ENCODE data around the gene H2AZ1.

Gene H2AZ1

DNA sequence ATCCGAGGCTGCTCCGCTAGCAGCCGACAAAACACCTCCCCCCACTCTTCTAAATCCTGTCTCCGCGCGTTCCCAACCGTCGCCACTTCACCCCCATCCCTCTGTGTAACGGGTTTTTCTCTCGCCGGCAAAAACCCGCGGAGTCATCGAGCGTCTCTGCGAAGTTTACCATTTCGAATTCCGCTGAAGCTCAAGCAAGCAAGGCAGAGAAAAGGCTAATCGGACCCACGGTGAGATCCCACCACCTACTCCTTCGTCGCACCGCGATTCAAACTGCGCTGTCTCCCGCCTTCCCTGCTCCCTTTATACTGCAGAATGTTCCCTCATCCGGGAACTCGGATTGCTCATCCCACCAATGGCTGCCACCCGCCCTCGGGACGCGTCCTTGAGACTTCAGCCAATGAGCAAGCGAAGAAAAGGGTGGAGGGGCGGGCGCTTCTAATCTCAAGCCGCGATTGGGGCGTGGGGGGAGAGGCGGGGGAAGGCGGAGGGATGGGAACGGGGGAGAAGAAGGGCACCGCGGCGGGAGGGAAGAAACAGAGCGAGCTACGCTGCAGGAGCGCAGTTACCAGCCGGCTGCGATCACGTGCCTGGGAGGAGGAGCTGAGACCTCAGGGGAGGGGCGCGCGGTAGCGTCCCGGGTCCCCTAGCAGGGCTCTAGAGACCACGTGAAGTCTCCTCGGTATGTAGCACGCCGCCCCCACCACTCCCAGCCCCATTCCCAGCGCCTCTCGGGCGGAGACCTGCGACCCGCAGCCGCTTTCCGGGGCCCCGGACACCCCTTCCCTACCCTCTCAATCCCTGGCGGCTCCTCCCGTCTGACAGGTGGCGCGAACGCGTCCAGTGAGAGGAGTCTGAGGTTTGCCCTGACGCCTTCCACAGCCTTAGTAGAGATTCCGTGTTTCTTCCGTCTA, at the start of gene H2AZ1:
Gene H2AZ1 (minus strand): TSS at position 277 of the 914 bp plus-strand sequence. CDS start 105 bp downstream, at position 172.
- H3K4me3 Mint-ChIP-seq, result no peak within 1 kb of the TSS

DNA sequence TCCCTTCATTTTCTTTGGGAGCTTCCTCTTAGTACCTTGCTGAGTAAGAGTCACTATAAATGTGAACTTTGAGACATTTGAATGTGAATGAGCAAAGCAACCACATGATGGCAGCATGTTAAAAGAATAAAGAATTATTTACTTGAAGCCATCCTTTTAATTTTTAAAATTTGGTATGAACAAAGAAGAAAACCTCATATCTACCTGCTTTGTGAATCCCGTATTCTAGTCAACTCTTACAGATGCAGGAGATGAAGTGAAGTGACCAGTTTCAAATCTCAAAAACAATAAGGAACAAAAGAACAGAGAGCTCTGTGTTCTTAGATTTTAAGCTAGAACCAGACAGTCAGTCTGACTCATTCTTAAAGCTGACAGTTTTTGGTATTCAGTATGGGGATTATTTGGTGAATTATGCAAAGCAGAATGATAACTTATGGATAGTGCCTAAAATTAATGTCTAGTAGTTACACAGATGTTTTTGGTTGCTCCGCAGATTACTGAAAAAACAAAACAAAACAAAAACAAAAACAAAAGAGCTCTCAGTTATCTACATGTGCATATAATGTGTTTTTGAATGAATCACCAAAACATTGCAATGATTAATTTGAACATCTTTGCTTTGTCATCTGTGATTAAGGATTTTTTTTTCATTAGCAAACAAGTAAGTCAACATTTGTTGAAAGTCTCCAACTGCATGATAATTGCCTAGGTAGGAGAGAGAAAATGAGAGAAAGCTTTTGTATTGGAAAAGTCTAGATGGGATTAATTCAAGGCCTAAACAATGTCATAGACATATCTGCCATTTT, 48.2 kb upstream of the H2AZ1 start:
- Mint-ChIP-seq H3K4me1 (ENCODE audit: low read depth) (peaks cover 6% of the 10 kb centered on the region), H3K4me3 (no peak overlapping the region), H3K27me3 (peaks cover 4% of the 10 kb centered on the region), H3K36me3 (ENCODE audit: low read depth) (no peaks in the 10 kb centered on the region), H3K9me3 (no peaks in the 10 kb centered on the region), H3K27ac (peak overlapping the region; percentile 3)
- no peak for DNase-seq

More for the DNA sequence above, at the start of gene H2AZ1:
- Mint-ChIP-seq H3K9me3 (no peaks in the 10 kb centered on the region), H3K36me3 (ENCODE audit: low read depth) (peaks cover 10% of the 10 kb centered on the region), H3K4me1 (ENCODE audit: low read depth) (peaks cover 26% of the 10 kb centered on the region), H3K27me3 (no peaks in the 10 kb centered on the region), H3K27ac (no peak within 1 kb of the TSS)
- DNase-seq, result peak; percentile 96

DNA sequence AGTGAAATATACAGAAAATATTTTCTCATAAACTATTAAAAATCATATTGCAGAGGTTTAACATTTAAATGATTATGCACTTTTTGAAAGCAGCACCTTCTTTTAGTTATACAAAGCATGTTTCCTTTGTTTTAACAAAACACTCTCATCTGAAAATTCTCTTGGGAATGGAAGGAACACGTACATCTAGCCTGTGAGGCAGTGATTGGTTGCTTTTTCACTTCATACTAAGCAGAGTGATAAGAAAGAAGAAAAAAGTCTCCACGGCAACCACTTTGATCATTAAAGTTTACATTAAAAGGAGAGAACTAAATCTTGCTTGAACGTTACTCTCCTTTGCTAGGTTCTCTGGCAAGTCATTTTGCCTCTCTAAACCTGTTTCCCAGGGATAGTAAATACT, 41.7 kb upstream of the H2AZ1 start:
- Mint-ChIP-seq H3K36me3 (ENCODE audit: low read depth) (no peaks in the 10 kb centered on the region), H3K27ac (no peak overlapping the region), H3K27me3 (peaks cover 16% of the 10 kb centered on the region), H3K4me1 (ENCODE audit: low read depth) (no peaks in the 10 kb centered on the region), H3K4me3 (no peak overlapping the region), H3K9me3 (no peaks in the 10 kb centered on the region)
- no peak for DNase-seq

DNA sequence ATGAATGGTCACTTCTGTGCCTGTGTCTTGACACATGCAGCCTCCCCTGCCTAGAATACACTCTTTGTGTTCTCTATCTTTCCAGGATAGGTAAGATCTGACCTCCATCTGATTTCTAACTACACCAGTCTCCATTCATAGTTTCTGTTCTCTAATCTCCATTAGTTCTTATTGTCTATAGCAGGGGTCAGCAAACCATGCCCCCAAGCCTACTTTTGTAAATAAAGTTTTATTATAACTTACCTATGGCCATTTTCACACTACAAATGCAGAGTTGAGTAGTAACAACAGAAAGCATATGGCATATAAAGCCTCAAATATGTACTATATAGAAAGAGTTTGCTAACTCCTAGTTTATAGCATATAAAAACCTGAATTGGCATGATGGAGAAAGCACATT, 37.6 kb upstream of the H2AZ1 start:
- Mint-ChIP-seq H3K27me3 (peaks cover 22% of the 10 kb centered on the region), H3K4me3 (no peak overlapping the region), H3K27ac (no peak overlapping the region), H3K4me1 (ENCODE audit: low read depth) (peaks cover 1% of the 10 kb centered on the region), H3K36me3 (ENCODE audit: low read depth) (no peaks in the 10 kb centered on the region), H3K9me3 (no peaks in the 10 kb centered on the region)
- no peak for DNase-seq

DNA sequence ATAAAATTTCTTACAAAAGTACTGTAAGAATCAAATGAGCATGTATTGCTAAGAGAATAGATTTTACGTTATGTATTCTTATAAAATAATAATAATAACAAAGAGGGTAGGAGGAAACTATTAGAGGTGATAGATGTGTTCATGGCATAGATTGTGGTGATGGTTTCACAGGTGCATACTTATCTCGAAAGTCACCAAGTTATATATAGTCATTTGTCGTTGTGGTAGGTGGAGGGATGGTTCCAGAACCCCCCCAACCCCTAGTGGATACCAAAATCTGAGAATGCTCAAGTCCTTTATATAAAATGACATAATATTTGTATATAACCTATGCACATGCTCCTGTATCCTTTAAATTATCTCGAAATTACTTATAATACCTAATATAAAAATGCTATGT, 36.7 kb upstream of the H2AZ1 start:
- no peak overlapping the region for H3K27ac Mint-ChIP-seq
- no peaks in the 10 kb centered on the region for H3K9me3 Mint-ChIP-seq
- no peak overlapping the region for H3K4me3 Mint-ChIP-seq
- DNase-seq, result no peak
- H3K27me3 Mint-ChIP-seq, result peaks cover 23% of the 10 kb centered on the region
- peaks cover 1% of the 10 kb centered on the region for H3K4me1 Mint-ChIP-seq (ENCODE audit: low read depth)
- H3K36me3 Mint-ChIP-seq (ENCODE audit: low read depth), result no peaks in the 10 kb centered on the region

DNA sequence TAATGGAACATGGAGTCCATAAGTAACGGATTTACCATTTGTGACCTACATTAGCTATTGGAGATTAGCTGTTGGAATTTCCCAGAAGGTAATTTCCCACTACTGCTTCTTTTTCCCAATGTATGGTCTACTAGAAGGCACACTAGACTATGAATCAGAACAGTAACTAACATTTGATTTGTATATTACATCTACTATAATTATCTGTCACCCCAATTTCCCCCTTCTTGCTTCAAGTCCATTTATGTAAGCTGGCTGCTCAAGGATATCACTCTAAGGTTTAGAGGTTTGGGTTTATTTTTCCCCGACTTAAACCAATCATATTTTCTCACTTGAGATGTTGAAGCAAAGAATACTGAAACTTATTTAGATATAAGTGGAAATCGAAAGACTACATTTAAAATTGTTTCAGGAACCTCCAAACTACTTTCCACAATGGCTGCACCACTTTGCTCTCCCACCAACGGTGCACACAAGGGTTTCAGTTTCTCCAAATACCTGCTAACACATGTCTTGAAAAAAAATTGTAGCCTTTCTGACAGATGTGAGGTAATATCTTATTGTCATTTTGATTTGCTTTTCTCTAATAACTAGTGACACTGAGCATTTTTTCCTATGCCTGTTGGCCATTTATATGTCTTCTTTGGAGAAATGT, 33.3 kb upstream of the H2AZ1 start:
- no peaks in the 10 kb centered on the region for H3K36me3 Mint-ChIP-seq (ENCODE audit: low read depth)
- H3K27ac Mint-ChIP-seq, result no peak overlapping the region
- H3K27me3 Mint-ChIP-seq, result peaks cover 16% of the 10 kb centered on the region
- H3K4me3 Mint-ChIP-seq, result no peak overlapping the region
- peaks cover 1% of the 10 kb centered on the region for H3K4me1 Mint-ChIP-seq (ENCODE audit: low read depth)
- no peak for DNase-seq
- H3K9me3 Mint-ChIP-seq, result no peaks in the 10 kb centered on the region

DNA sequence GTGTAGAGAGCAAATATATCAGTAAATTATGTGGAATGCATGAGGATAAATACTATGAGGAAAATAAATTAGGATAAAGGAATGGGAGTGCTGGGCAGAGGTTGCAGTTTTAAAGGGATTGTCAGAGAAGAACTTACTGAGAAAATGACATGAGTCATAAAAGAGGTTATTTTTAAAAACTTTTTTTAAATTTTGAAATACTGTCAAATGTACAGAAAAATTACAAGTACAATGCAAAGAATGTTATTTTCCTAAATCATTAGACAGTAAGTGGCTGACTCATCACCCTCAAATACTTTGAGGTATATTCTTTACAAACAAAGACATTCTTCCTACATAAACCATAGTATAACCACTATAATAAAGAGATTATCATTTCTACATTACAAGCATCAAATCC, 29.8 kb upstream of the H2AZ1 start:
- Mint-ChIP-seq H3K27ac (no peak overlapping the region), H3K9me3 (peaks cover 7% of the 10 kb centered on the region), H3K4me1 (ENCODE audit: low read depth) (peaks cover 1% of the 10 kb centered on the region), H3K36me3 (ENCODE audit: low read depth) (no peaks in the 10 kb centered on the region), H3K4me3 (no peak overlapping the region), H3K27me3 (peaks cover 9% of the 10 kb centered on the region)
- DNase-seq, result no peak

DNA sequence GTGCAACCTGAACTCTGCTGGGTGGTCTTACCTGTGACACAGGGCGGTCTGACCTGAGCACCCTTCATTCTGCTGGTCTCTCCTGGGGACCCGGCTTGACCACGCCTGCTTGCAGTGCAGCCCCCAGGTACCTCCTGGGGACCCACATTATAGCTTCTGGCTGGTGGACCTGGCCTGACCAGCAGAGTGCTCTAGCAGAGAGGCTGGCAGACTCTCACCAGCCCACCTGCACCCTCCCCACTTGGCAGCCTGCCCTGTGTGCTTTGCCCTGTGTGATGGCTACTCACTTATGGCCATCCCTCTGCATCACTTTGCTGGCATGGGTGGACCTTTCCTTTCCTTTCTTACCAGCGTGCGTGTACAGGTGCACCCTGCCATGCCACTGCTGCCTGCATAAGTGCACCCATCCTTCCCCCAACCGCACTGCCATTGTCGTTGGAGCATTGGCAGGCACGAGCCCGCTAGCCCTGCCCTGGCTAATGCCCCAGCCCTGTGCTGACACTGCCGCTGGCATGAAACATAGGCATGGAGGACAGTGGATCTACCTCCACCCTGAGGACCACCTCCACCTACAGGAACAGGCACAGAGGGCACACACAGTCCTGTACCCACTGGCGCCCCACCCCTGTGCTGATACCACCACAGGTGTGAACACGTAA, 21.5 kb upstream of the H2AZ1 start:
- Mint-ChIP-seq H3K36me3 (ENCODE audit: low read depth) (no peaks in the 10 kb centered on the region), H3K27ac (no peak overlapping the region), H3K4me3 (no peak overlapping the region), H3K27me3 (peaks cover 2% of the 10 kb centered on the region), H3K9me3 (peaks cover 15% of the 10 kb centered on the region), H3K4me1 (ENCODE audit: low read depth) (no peaks in the 10 kb centered on the region)
- DNase-seq, result no peak

DNA sequence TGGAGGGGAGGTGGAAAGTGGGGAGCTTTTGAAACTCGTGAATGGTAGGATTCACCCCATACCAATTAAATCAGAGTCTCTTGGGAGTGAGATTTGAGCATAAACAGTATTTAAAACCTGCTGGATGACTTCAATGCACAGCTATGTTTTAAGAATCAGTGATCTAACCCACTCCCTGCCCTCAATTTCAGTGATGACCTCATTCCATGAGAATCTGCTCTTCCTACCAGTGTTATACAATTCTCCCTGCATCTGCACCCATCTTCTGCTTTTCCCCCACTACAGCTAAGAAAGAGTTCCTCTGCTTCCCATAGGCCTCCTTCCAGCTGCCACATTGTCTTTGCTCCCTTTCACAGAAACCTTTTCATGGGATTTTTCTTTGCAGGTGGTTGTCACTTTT, 18.3 kb upstream of the H2AZ1 start:
- no peaks in the 10 kb centered on the region for H3K27me3 Mint-ChIP-seq
- H3K27ac Mint-ChIP-seq, result no peak overlapping the region
- no peaks in the 10 kb centered on the region for H3K9me3 Mint-ChIP-seq
- H3K4me3 Mint-ChIP-seq, result no peak overlapping the region
- no peak for DNase-seq
- no peaks in the 10 kb centered on the region for H3K36me3 Mint-ChIP-seq (ENCODE audit: low read depth)
- H3K4me1 Mint-ChIP-seq (ENCODE audit: low read depth), result peaks cover 14% of the 10 kb centered on the region

DNA sequence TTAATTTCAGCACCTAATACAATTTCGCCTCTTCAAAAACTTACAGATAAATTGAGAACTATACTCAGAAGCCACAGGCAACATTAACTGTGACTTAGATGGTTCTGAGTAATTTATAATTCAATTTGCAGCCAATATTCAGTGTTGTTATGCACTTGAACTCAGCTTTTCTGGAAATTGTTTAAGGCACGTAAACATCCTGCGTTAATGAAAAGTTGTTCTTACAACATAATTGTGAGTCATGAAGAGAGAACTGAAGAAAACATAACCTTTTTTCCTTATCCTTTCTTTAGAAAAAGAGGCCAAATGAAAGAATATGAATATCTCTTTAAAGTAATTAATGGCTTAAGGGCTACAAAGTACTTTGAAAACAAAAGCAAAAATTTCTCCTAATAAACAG, 16.6 kb upstream of the H2AZ1 start:
- Mint-ChIP-seq H3K27me3 (no peaks in the 10 kb centered on the region), H3K9me3 (no peaks in the 10 kb centered on the region), H3K27ac (no peak overlapping the region), H3K36me3 (ENCODE audit: low read depth) (no peaks in the 10 kb centered on the region), H3K4me3 (no peak overlapping the region), H3K4me1 (ENCODE audit: low read depth) (peaks cover 14% of the 10 kb centered on the region)
- no peak for DNase-seq

DNA sequence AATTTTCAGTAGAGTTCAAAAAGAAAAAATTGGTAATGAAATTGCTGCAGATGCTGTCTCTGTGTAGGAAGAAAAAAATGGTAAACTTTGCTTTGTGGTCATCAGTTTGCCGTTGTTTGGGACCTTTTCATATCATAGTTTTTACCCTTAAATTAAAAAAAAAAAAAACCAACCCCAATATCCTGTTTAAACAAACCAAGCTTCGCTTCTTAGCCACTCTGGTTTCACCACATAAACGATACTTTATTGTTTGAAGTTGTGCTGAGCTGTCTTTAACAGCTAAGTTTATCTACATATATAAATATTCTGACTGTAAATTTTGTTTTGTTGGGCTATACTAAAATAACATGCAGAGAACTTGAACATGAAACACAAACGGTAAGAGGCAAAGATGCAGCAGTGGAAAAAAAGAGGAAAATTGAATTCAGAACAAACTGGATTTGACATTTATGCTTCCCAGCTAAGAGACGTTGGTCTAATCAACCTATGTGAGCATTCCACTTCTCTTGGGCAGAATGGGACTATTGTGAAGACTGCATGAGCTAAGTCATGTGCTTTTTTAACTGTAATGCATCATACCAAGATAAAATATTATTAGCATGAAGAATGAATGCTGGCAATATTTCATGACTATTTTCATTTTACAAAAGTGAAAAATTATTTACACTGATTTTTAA, 15.7 kb upstream of the H2AZ1 start:
- Mint-ChIP-seq H3K4me1 (ENCODE audit: low read depth) (peaks cover 14% of the 10 kb centered on the region), H3K27me3 (no peaks in the 10 kb centered on the region), H3K4me3 (no peak overlapping the region), H3K27ac (no peak overlapping the region), H3K36me3 (ENCODE audit: low read depth) (no peaks in the 10 kb centered on the region), H3K9me3 (no peaks in the 10 kb centered on the region)
- no peak for DNase-seq

DNA sequence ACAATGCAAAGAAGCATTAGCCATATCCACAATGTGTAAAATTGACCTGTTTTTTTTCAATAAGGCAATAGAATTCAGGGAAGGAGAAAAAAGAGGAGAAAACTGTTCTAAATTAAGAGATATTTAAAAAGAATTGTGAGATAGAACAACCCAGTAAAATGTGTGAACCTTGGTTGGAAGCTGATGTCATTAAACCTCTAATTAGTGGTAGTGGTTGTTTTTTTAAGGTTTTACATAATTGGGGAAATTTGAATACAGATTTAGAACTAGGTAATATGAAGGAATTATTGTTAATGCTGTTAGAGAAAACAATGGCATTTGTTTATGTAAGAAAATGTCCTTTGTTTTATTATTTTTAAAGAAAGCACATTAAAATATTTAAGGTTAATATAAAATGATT, 15.1 kb upstream of the H2AZ1 start:
- DNase-seq, result no peak
- H3K9me3 Mint-ChIP-seq, result no peaks in the 10 kb centered on the region
- no peaks in the 10 kb centered on the region for H3K27me3 Mint-ChIP-seq
- H3K4me1 Mint-ChIP-seq (ENCODE audit: low read depth), result peaks cover 14% of the 10 kb centered on the region
- no peak overlapping the region for H3K27ac Mint-ChIP-seq
- H3K36me3 Mint-ChIP-seq (ENCODE audit: low read depth), result no peaks in the 10 kb centered on the region
- H3K4me3 Mint-ChIP-seq, result no peak overlapping the region

DNA sequence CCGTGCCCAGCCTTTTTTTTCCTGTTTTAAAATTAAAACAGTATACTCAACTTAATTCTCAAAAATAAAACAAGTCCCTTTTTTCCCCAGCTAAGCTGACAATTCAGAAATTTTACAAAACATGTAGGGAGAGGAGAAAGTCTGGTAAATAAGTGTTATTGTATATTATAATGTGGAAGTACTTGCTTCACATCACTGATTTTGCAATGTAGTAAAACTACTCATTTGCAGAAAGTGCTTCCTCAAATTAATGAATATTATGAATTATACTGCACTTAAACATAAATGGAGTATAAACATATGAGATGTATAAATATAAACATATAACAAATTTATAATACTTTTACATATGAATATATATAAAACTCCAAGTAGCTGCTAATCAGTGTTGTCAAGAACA, 11.6 kb upstream of the H2AZ1 start:
- Mint-ChIP-seq H3K36me3 (ENCODE audit: low read depth) (peaks cover 10% of the 10 kb centered on the region), H3K27ac (no peak overlapping the region), H3K27me3 (no peaks in the 10 kb centered on the region), H3K9me3 (peaks cover 6% of the 10 kb centered on the region), H3K4me1 (ENCODE audit: low read depth) (peaks cover 14% of the 10 kb centered on the region), H3K4me3 (no peak overlapping the region)
- DNase-seq, result no peak

DNA sequence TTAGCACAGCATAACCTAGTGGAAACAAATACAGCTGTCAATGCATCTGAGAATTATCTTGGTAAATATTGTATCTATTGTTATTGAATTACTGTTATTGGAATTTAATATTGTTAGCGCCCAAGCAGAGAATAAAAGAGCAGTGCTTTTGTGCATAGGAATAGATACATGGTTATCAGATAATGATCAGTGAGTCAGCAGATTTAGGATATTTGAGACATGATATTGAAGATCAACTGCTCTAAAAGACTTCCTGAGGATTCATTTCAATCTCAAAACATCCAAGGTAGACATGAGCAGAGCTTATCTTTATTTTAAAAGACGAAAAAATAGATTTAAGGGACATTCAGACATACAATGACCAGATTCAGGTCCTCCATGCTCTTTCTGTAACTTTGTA, 10.6 kb upstream of the H2AZ1 start:
- H3K27me3 Mint-ChIP-seq, result no peaks in the 10 kb centered on the region
- H3K27ac Mint-ChIP-seq, result no peak overlapping the region
- H3K36me3 Mint-ChIP-seq (ENCODE audit: low read depth), result peaks cover 10% of the 10 kb centered on the region
- no peak overlapping the region for H3K4me3 Mint-ChIP-seq
- peaks cover 7% of the 10 kb centered on the region for H3K4me1 Mint-ChIP-seq (ENCODE audit: low read depth)
- H3K9me3 Mint-ChIP-seq, result peaks cover 6% of the 10 kb centered on the region
- no peak for DNase-seq

Measured in activated T-cell treated with anti-CD3 and anti-CD28 coated beads, Interleukin-2, amount 50 U/mL, for 24 hours (primary cell).